NCI-H446 treated with DMSO at 0.1 percent for 48 hours (cell line): ENCODE measurements around the gene APOBEC3B.
A peak's percentile ranks its signal among the peaks of the same experiment; 100 is the strongest.
"Not testable (repeated sequence)": the region's sequence is repeated elsewhere in the genome, so short reads cannot be mapped to it uniquely, and the experiment has no call there.

Experiments
- DNase-seq: peaks from one replicate; lab custom pipeline; 2025; lab: John Stamatoyannopoulos, UW

The APOBEC3B gene

DNA sequence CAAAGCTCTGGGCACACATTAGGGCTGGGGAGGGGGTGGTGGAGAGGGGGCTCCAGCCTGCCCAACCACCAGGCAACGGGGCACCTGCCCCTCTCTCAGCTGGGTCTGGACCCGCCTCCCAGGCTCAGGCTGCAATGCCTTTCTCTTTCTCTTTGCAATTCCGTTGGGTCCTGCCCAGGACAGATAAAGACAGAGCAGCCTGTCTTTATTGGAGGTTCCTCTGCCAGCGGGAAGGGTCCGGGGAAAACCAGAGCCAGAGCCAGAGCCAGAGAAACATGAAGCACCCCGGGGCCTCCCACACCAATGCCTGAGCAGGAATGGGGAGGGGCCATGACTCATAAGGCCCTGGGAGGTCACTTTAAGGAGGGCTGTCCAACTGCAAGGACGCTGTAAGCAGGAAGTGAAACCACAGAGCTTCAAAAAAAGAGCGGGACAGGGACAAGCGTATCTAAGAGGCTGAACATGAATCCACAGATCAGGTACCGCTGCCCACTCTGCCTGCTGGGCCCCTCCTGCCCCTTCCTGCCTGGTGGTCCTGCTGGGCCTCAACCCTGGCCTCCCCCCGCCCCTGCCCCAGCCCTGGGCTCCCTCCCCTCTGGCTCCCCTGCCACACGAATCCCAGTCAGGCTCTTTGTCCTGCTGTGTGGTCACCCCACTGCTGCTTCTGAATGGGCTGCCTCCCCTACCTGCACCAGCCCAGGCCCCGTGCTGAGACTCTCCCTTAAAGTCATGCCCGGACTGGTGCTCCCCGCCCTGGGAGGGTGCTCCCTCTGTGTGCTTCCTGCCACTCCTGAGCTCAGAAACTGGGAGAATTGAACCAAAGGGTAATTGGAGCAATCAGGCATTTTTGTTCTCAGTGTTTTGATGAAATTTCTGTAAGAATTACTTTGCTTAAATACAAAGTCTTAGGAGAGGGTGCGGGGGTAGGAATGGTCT lies at the start of gene APOBEC3B:
Gene APOBEC3B, plus strand, starts transcription at position 356 of the 936 bp plus-strand sequence. Its CDS starts 107 bp downstream, at position 463.
- DNase-seq, result no peak

DNA sequence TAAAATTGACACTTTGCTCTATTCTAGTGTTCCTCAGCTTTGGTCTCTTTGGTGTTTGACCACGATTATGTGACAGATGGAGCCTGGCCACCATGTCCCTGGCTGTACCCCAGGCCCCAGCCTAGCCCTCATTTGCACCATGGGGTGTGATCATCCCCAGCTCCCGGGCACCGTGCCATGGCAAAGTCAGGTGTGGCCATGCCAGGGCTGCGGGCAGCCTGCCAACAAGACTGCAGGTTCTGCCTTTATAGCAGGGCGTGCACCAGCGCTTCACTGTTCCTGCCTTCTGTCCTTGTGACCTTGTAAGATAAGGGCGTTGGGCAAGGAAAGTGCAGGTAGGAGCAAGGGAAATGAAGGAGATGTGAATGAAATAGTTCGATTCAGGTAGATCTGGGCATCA lies 47.1 kb upstream of the APOBEC3B start:
- peak; percentile 42 for DNase-seq

DNA sequence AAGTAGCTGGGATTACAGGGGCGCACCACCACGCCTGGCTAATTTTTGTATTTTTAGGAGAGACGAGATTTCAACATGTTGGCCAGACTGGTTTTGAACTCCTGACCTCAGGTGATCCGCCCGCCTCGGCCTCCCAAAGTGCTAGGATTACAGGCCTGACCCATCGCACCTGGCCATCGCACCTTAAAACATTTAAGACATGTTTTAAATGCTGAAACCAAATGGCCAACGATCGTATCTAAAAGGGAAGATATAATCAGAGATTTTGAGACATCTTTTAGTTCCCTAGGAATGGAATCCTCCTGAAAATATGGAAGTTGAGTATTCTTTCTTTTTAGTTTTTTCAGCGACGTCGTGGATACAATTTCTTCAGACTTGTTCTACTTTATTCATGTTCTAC lies 46.5 kb upstream of the APOBEC3B start:
- DNase-seq, result no peak

DNA sequence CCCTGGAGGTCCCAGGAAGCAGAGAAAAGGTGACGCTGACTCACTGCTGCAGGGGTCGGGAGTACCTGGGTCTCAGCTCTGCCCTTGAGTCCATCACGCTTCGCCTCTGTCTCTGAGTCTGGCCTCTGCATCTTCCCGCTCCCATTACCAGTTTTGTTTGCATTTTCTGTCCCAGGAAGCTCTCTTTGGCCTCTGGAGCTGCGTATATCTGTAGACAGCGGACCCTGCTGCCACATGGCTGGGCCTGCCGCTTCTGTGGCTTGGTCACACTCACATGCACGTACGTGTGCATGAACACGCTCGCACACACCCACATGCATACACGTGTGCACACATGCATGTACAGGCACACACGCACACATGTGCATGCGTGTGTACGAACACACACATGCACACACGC lies 45.6 kb upstream of the APOBEC3B start:
- DNase-seq, result no peak

DNA sequence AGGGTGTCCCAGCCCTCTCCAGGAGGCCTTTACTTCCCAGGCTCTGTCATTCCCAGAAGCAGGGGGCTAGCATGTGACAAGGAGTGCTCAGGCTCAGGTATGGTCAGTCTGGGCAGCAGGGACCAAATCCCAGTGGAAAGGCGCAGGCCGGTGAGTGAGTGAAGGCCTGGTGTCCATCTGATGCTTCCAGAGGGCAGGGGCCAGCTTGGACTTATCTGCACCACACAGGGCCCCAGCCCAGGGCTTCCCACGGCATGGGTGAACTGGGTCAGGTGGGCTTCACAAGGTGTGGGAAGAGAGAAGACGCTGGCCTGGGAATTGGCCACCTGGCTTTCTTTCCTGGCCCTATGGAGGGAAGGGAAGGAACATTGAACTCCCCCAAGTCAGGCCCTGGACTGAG lies 45.1 kb upstream of the APOBEC3B start:
- DNase-seq, result no peak

DNA sequence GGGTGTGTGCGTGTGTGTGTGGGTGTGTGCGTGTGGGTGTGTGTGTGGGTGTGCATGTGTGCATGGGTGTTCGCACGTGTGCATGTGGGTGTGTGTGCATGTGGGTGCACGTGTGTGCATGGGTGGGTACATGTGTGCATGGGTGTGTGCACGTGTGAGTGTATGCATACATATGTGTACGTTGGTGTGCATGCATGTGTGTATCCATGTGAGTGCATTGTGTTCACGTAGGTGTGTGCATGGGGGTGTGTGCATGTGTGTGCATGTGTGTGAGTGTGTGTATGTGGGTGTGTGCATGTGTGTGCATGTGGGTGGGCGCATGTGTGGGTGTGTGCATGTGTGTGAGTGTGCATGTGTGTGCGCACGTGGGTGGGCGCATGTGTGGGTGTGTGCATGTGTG lies 44.6 kb upstream of the APOBEC3B start:
- no peak for DNase-seq

DNA sequence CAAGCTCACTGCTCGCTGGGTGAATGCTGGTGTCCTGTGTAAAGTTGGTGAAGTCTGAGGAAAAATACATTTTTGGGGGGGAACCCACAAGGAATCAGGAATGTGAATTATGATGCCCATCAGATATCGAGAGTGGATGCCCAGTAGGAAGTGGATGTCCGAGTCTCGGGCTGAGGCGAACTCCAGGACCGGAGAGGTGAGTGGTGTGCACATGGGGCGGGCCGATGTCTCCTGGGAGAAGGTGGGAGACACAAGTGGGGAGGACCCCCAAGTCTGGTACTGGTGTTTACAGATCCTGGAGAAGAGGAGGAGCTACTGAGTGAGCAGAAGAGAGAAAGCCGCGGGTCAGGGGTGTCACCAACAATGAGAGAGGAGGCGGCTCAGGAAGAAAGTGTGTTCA lies 43.9 kb upstream of the APOBEC3B start:
- no peak for DNase-seq

DNA sequence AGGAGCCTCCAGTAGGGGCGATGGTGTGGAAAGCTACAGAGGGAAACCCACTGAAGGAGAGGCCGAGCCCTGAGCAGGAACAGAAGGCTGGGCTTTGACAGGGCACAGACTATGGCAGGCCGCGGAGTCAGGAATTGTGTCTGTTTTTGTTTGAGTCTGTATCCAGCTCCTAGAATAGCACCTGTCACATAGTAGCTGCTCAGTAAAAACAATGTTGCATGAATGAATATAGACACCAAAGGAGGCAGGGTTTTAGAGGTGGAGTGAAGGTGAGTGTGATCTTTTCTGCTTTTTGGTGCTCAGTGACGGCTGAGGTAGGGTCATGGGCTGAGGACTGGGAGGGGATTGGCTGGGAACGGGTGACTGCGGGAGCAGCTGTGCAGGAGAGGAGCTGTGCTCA lies 43.2 kb upstream of the APOBEC3B start:
- DNase-seq, result no peak

DNA sequence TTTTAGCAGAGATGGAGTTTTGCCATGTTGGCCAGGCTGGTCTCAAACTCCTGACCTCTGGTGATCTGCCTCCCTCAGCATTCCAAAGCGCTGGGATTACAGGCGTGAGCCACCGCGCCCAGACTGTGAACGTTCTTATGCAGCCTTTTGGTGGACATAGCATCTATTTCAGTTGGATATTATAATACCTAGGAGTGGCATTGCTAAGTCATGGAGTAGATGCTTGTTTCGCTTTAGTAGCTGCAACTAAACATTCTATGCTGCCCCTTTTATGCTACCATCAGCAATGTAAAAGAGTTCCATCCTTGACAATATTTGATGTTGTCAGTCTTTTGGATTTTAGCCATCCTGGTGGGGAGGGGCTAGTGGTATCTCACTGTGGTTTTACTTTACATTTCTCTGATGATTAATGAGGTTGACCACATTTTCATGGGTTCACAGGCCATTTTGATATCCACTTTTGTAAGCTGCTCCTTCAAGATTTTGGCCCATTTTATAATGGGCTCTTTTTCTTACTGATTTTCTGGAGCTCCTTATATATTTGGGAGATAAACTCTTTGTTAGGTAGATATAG lies 41.2 kb upstream of the APOBEC3B start:
- no peak for DNase-seq

DNA sequence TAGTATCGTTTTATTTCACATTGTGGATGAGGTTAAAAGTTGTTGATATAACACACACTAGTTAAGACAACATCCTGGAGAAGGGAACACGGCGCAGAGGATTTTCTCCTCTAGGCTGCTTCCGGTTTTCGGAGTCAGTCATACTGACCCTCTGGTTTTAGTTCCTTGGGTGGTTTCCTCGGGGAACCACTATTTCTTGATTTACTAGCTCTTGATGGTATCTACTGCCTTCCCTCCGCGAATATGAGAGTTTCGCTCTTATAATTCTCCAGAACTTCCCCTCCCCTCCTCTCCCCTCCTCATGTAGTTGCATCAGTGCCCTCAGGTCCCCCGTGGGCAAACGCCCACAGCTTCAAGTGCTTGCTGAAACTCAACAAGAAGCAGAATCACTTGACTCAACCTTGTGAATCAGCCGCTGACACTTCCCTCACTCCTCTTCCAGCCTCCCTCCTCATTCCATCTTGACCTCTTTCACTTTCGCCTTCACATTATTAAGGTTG lies 40.6 kb upstream of the APOBEC3B start:
- DNase-seq, result no peak

DNA sequence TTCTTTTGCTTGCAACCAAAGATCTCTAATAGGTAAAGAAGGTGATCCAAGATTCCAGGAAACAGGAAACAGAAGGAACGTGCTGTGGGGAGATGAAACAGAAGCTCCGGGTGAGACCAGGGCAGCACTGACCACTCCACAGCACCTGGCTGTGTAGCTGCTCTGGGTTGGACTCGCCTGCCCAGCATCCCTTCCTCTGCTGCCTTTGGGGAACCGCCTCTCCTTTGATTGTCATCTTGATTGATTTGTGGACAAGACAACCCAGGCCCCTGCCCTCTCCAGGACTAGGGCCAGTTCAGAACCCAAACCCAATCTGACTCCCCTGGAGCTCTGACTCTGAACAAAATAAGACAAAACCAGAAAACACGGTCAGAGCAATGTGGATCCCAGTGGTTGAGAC lies 39.4 kb upstream of the APOBEC3B start:
- no peak for DNase-seq

DNA sequence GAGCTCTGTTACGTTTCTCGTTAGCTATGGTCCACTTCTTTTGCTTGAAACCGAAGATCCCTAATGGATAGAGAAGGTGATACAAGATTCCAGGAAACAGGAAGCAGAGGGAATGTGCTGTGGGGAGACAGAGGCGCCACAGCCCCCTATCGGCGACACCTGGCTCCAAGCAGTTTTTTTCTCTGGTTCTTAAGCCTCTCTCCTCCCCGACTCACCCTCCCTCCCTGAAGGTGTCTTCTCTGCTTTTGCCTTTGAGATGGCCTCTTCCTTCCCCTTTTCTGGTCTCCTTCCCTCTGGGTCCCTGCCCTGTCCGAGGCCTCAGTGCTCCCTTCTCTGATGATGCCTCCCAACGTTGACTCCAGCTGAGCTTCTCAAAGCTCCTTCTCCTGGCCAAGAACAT lies 38.9 kb upstream of the APOBEC3B start:
- no peak for DNase-seq

DNA sequence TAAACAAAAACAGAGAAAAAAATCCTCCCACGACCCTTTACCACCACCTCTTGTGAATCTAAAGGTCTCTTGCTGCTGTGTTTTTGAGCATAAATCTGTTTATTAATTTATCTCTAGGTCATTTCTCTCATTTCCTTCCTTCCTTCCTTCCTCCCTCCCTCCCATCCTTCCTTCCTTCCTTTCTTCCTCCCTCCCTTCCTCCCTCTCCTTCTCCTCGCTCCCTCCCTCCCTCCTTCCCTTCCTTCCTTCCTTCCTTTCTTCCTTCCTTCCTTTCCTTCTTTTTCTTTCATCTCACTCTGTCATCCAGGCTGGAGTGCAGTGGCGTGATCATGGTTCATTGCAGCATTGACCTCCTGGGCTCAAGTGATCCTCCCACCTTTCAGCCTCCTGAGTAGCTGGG lies 38.3 kb upstream of the APOBEC3B start:
- no peak for DNase-seq

DNA sequence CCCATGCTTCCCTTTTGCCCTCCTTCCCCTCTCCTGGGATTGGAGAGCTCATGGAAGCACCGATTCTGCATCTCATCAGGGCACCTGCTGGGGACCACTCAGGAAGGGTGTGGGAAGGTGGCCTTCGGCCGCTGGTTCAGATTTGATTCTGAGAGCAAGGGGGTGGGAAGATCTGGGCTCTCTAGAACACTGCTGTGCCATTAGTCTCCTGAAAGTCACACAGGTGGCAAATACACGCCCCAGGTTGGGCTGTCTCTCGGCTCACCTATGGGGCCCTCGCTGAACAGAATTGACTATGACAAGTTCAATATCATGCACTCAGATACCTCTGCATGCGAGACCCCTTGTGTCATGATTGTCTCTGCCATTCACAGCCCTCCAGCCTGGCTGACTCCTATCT lies 37.5 kb upstream of the APOBEC3B start:
- DNase-seq, result no peak

DNA sequence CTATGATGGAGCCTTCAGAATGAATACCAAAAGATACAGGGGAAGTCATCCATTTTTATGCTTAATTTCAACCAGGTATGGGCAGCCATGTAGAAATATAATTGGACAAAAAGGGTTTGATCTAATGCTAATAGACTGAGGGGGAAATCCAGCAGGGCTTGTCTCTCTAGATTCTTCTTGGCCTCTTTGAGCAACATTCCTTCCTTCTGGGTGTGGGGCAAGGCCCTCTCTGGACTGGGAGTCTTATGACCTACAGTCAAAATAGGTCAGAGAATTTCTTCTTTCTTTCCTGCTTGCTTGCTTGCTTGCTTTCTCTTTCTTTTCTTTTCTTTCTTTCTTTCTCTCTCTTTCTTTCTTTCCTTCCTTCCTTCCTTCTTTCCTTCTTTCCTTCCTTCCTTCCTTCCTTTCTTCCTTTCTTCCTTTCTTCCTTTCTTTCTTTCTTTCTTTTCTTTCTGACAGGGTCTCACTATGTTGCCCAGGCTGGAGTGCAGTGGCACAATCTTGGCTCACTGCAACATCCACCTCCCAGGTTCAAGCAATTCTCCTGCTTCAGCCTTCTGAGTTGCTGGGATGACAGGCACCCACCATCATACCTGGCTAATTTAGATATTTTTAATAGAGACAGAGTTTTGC lies 36.3 kb upstream of the APOBEC3B start:
- not testable (repeated sequence) for DNase-seq

DNA sequence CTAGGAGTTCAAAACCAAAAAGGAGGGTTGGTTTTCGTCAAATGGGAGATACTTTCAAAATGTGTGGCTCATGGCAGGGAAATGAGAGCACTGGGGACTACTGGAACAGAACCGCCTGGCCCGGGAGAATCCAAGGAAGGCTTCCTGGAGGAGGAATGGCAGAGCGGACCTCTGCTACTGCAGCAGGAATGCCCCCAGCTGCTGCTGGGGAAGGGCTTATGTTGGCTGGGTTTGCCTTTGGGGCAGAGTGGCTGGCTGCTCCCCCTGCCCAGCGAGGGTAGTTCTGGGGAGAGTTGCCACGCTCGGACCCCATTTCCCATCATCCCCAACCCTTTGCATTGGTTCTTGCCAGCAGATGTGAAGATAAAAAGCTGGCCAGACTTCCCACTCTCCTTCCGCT lies 35.4 kb upstream of the APOBEC3B start:
- DNase-seq, result no peak

DNA sequence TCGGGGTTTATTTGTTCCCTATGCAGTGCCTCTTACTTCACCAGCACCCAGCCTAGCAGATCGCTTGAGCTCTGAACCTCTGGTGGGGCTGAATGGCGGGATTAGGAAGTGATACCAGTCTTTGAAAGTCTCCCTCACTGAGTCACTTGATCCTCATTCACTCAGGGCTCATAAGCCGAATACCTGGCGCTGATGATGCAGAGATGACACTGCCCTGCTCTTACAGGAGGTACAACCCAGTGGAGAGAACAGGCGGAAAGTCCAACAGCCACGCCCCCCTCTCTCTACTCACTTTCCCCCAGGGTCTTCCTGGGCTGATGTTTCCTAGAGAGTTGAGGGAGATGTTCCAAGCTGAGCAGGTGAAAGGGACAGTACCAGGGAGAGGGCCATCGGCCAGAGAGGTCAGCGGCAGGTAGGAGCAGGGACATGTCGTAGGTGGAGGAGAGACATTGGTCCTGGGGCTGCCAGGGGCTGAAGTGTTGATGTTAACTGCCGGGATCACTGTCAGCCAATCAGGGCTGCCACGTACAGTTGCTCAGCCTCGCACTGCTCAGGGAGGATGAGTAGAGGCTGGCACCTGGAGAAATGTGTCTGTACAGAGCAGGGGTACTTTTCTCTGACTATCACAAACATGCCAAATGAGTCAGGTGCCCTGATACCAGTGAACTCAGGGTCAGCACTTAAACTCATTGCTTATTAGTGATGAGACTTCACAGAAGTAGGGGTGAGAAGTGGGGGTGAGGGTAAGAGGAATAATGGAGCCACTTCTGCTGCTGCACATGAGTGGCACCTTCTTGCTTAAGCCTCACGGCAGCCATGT lies 34.6 kb upstream of the APOBEC3B start:
- DNase-seq, result no peak

DNA sequence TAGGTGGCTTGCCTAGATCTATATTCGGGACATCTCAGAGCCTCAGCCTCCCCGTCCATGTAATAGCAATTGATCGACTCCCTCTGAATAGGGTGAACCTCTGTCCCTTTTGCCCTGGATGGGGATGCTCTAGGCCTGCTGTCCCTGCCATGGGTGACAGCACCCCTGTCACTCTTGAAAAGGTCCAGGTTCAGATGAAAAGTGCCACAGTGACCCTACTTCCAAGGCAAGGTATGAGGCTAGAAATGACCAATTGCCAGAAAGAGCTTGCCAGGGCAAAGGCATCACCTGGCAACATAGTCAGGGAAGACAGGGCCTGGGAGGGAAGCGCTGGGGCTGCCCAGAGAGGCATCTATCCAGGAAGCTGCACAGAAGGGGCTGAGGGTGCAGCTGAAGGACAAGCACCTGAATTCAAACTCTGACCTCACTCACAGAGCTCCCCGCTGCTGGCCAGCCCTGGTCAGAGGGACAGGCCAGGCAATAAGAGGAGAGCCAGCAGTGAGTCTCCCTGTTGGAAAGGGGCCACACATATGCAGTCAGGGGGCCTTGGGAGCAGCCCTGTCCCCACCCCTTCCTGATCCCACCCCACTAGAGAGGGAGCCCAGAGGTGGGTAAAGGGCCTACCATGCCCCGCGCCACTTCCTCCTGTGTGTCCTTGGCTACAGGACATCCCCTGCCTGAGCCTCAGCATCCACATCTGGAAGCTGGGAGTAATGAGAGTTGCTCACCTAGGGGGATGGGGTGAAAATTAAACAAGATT lies 33.8 kb upstream of the APOBEC3B start:
- no peak for DNase-seq

DNA sequence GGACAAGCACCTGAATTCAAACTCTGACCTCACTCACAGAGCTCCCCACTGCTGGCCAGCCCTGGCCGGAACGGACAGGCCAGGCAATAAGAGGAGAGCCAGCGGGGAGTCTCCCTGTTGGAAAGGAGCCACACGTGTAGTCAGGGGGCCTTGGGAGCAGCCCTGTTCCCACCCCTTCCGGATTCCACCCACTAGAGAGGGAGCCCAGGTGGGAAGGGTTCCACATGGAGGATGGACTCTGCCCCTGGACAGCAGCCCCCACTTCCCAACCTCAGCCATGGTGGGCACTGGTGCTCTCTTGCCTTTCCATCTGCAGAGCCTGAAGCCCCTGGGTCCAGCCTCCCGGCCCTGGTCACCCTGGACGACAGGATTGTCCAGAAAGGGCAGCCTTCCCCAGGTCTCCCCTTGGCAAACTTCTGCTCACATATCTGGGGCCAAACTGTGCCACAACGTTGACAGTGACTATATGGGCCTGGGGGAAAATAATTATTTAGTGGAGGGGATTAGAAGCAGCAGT lies 32.2 kb upstream of the APOBEC3B start:
- DNase-seq, result no peak

DNA sequence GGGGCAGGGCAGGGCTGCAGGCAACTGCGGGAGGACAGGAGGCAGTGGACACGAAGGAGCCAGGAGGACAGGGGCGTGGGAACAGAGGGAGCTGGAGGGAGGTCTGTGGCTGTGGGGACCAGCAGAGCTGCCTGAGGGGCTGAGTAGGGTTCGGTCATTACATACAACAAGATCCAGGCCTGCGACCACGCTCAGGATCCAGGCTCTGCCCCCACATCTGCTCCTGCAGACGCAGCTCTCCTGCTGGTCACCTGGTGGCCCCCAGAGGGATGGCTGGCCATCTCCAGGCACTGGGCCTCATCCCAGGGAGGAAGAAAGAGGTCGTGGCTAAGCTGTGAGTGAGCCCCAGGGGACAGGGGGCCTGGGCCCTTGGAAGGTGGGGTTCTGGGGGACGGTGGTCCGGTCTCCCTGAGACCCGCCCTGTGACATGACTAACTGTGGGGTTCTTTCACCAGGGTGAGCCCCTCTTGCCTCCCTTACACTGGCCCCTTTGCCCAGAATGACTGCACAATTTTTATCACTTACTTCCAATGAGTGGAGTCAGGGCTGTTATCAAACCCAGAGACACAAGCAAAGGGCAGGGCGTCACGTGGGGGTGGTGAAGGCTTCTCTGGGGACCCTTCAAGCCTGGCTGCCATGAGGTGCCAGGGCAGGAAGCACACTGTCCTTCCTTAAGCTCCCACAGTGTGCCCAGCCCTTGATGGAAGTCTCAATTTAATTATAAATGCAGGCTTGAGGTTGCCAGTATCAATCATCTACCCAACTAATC lies 31.4 kb upstream of the APOBEC3B start:
- no peak for DNase-seq
